ENCODE results near the gene DOP1B.

Gene DOP1B

DNA sequence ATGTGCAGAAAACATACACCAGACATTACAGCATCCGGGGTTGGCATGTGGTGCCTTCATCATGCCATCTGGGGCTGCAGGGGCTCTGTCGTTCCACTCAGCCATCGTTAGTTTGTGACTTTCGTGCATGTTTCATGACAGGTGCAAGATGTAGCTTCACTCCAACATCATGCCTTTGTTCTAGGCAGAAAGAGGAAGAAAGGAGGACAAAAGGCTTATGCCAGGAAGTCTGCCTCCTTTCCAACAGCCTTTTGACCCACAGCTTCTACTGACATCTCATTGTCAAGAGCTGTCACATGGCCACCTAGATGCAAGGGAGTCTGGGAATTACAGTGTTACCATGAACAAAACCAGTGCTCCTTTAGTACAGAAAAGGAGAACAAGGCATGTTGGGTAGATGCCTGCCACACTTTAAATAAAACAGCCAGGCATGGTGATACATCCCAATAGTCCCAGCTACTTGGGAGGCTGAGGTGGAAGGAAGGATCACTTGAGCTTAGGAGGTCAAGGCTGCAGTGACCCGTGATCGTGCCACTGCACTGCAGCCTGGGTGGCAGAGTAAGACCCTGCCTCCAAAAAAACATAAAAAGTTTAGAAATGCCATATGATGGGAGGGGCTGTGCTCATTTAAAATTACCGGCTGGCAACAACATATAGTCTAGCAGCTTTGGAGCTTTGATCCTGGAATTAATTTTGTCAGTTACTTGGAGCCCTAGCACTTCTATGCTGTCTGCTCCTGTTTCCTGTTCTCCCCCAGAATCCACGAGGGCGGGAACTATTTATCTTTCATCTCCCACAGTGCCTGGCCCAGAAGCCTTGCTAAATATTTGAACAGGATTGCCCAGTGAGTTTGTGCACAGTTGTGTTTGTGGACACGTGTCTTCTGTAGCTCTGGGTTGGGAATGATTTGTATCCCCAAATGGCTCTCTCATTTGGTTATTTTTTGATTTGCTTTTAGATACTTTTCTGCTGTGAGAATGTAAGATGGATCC, 7.4 kb downstream of the DOP1B start:
- Histone ChIP-seq H3K27ac (peak overlapping the region; percentile 66), H3K4me1 (ENCODE audit: control insufficient read depth in 1 of 2, insufficient read depth in 1 of 2, low read depth in 1 of 2, low read length in 1 of 2) (peaks cover 82 to 90% of the 10 kb centered on the region in 2 experiments), H3K36me3 (peaks cover 4% of the 10 kb centered on the region), H3K9me3 (no peaks in the 10 kb centered on the region), H3K27me3 (no peaks in the 10 kb centered on the region), H3K4me3 (ENCODE audit: low read depth in 1 of 2, low read length in 1 of 2) (no peak overlapping the region)
- TF ChIP-seq, protein P1, sequence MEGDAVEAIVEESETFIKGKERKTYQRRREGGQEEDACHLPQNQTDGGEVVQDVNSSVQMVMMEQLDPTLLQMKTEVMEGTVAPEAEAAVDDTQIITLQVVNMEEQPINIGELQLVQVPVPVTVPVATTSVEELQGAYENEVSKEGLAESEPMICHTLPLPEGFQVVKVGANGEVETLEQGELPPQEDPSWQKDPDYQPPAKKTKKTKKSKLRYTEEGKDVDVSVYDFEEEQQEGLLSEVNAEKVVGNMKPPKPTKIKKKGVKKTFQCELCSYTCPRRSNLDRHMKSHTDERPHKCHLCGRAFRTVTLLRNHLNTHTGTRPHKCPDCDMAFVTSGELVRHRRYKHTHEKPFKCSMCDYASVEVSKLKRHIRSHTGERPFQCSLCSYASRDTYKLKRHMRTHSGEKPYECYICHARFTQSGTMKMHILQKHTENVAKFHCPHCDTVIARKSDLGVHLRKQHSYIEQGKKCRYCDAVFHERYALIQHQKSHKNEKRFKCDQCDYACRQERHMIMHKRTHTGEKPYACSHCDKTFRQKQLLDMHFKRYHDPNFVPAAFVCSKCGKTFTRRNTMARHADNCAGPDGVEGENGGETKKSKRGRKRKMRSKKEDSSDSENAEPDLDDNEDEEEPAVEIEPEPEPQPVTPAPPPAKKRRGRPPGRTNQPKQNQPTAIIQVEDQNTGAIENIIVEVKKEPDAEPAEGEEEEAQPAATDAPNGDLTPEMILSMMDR (IDR thresholded peaks at IDR 0.05), result no peak

DNA sequence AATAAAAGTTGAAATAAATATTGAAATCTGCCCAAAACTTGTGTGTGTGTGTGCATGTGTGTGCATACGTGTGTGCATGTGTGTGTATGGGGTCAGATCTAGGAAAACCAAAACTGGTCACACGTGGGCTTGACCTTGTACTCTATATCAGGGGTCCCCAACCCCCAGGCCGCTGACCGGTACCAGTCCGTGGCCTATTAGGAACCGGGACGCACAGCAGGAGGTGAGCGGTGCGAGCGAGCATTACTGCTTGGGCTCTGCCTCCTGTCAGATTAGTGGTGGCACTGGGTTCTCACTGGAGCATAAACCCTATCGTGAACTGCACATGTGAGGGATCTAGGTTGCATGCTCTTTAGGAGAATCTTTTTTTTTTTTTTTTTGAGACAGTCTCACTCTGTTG, 8.7 kb downstream of the DOP1B start:
- H3K4me1 ChIP-seq (ENCODE audit: control insufficient read depth in 1 of 2, insufficient read depth in 1 of 2, low read depth in 1 of 2, low read length in 1 of 2), result peaks cover 79 to 89% of the 10 kb centered on the region in 2 experiments
- H3K4me3 ChIP-seq (ENCODE audit: low read depth in 1 of 2, low read length in 1 of 2), result no peak overlapping the region
- peaks cover 4% of the 10 kb centered on the region for H3K36me3 ChIP-seq
- TF ChIP-seq, protein P1 (IDR thresholded peaks at IDR 0.05), result no peak
- no peak overlapping the region for H3K27ac ChIP-seq
- H3K9me3 ChIP-seq, result no peaks in the 10 kb centered on the region
- H3K27me3 ChIP-seq, result no peaks in the 10 kb centered on the region

DNA sequence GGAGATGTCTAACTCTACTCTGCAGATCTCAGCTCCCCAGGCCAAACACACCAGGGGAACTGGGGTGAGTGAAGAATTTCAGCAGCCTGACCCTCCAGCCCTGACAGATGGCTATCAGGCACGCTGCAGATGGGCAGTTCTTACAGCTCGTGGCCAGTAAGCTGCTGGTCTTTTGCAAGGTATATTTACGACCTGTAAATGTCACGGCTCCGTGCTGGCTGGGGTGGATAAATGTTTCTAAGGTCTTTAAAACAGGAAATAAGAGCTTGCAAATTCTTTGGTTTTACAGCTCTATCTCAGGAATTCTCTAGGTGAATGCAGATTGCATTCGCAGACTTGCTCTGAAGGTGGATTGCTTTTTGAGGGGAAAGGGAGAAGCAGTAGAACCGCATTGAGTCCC, 10.1 kb downstream of the DOP1B start:
- Histone ChIP-seq H3K4me3 (ENCODE audit: low read depth in 1 of 2, low read length in 1 of 2) (no peak overlapping the region), H3K27ac (peak overlapping the region; percentile 72), H3K9me3 (no peaks in the 10 kb centered on the region), H3K4me1 (ENCODE audit: control insufficient read depth in 1 of 2, insufficient read depth in 1 of 2, low read depth in 1 of 2, low read length in 1 of 2) (peaks cover 70 to 84% of the 10 kb centered on the region in 2 experiments), H3K36me3 (peaks cover 4% of the 10 kb centered on the region), H3K27me3 (no peaks in the 10 kb centered on the region)
- TF ChIP-seq, protein P1 (IDR thresholded peaks at IDR 0.05), result no peak

DNA sequence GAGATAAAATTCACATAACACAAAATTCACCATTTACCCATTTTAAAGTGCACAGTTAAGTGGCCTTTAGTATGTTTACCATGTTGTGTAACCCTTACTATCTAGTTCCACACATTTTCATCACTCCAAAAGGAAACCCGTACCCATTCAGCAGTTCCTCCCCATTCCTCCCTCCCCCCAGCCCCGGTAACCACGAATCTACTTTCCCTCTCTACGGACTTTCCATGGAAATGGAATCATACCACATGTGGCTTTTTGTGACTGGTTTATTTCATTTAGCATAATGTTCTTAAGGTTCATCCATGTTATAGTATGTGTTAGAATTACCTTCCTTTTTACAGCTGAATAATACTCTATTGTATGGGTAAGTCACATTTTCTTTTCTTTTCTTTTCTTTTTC, 10.9 kb downstream of the DOP1B start:
- Histone ChIP-seq H3K27ac (peak overlapping the region; percentile 72), H3K36me3 (peaks cover 4% of the 10 kb centered on the region), H3K4me1 (ENCODE audit: control insufficient read depth in 1 of 2, insufficient read depth in 1 of 2, low read depth in 1 of 2, low read length in 1 of 2) (peaks cover 68 to 87% of the 10 kb centered on the region in 2 experiments), H3K27me3 (no peaks in the 10 kb centered on the region), H3K4me3 (ENCODE audit: low read depth in 1 of 2, low read length in 1 of 2) (no peak overlapping the region), H3K9me3 (no peaks in the 10 kb centered on the region)
- TF ChIP-seq, protein P1 (IDR thresholded peaks at IDR 0.05), result no peak

DNA sequence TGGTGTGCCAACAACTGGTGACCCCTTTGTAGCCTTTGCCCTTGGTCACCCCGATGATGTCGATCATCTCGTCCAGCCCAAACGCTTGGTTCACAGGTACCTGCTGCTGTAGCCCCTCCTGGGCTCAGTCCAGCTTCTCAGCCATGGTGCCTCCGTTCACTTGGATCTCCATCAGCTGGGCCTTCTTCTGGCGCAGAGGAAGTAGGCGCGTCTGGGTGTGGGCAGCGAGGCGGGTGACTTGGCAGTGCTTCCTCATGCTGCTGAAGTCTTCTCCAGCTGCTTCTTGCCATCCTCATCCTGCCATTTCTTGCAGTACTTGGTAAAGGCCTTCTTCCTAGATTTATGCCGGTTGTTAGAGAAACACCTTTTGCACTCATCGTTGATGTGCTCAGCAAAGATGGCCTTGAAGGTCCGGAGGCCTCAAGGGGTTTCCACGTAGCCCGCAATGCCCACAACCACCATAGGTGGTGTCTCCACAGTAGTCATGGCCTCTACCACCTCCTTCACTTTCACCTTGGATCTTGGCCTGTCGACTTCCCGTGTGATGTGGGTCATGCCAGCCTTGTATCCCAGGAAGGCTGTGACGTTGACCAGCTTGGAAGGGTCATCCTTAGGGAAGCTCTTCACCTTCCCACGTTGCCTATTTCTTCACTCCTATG, 13.0 kb downstream of the DOP1B start:
- H3K4me3 ChIP-seq (ENCODE audit: low read depth in 1 of 2, low read length in 1 of 2), result no peak overlapping the region
- H3K36me3 ChIP-seq, result peaks cover 4% of the 10 kb centered on the region
- TF ChIP-seq, protein P1 (IDR thresholded peaks at IDR 0.05), result peak; percentile 28
- H3K27ac ChIP-seq, result peak overlapping the region; percentile 79
- H3K27me3 ChIP-seq, result no peaks in the 10 kb centered on the region
- peaks cover 60 to 82% of the 10 kb centered on the region in 2 experiments for H3K4me1 ChIP-seq (ENCODE audit: control insufficient read depth in 1 of 2, insufficient read depth in 1 of 2, low read depth in 1 of 2, low read length in 1 of 2)
- no peaks in the 10 kb centered on the region for H3K9me3 ChIP-seq
